IMR-90 (cell line): ENCODE results near the gene NAA35. TPM values are rescaled to one million over a fixed set of nuclear protein-coding genes. Genes with fewer than 3 reads are reported as not detected.

Source experiments
- ATAC-seq: fragments of 200-7000 bp; cut with Tn5 transposase; 2 replicates; pipeline ENCODE4 v1.9.1; 2020; ENCODE audit warnings: low read depth, mild to moderate bottlenecking, moderate library complexity
- BruUV-seq: library from RNA; stranded (reverse); fragments of 400-500 nt; replicated peaks from 2 replicates; lab custom pipeline; 2021; lab: Mats Ljungman, UMichigan
- CTCF ChIA-PET: fragments of 300-600 bp; formaldehyde crosslinking; extraction: SDS; loops from one replicate; lab custom pipeline; 2021; ENCODE audit warnings: antibody characterized with exemption; lab: Yijun Ruan, JAX
- POLR2A ChIA-PET: fragments of 300-600 bp; sonication (Branson Sonifier 250); formaldehyde crosslinking; loops from one replicate; lab custom pipeline; 2022; ENCODE audit warnings: antibody characterized with exemption; ENCODE audit not compliant: unreplicated experiment; lab: Charles Lee
- DNase-seq: peaks from one replicate; pipeline ENCODE4 v3.0.0; 2013
- H2AFZ ChIP-seq: replicated peaks from 2 replicates; pipeline ENCODE3; 2013; ENCODE audit warnings: low read length, mild to moderate bottlenecking; ENCODE audit not compliant: poor library complexity
- H2AK5ac ChIP-seq: 2 replicates; pipeline ENCODE4 v1.6.1; 2013; ENCODE audit warnings: low read depth, low read length, inconsistent platforms
- H2AK9ac ChIP-seq: replicated peaks from 2 replicates; pipeline ENCODE3; 2013; ENCODE audit warnings: mild to moderate bottlenecking, low read depth, low read length, moderate library complexity; ENCODE audit not compliant: poor library complexity
- H2BK120ac ChIP-seq: 2 replicates; pipeline ENCODE4 v1.6.1; 2013; ENCODE audit warnings: low read depth, low read length, inconsistent platforms
- H2BK15ac ChIP-seq: 3 replicates; pipeline ENCODE4 v1.6.1; 2013; ENCODE audit warnings: low read depth, low read length, inconsistent platforms
- H2BK20ac ChIP-seq: 2 replicates; pipeline ENCODE4 v1.6.1; 2013; ENCODE audit warnings: low read depth, mild to moderate bottlenecking, inconsistent platforms, low read length, moderate library complexity
- H2BK5ac ChIP-seq: 2 replicates; pipeline ENCODE4 v1.6.1; 2013; ENCODE audit warnings: mild to moderate bottlenecking, low read depth, low read length, inconsistent platforms; ENCODE audit not compliant: poor library complexity, severe bottlenecking
- H3K14ac ChIP-seq: replicated peaks from 2 replicates; pipeline ENCODE4 v1.6.1; 2013; ENCODE audit warnings: low read depth, low read length, inconsistent platforms
- H3K18ac ChIP-seq: 2 replicates; pipeline ENCODE4 v1.6.1; 2013; ENCODE audit warnings: low read depth, low read length, control low read depth
- H3K23ac ChIP-seq: 2 replicates; pipeline ENCODE4 v1.6.1; 2013; ENCODE audit warnings: low read depth, low read length, inconsistent platforms
- H3K27ac ChIP-seq: 2 replicates; pipeline ENCODE4 v1.5.1; 2013; ENCODE audit warnings: mild to moderate bottlenecking, control low read depth, low read length; ENCODE audit not compliant: insufficient read depth
- H3K27me3 ChIP-seq: 2 replicates; pipeline ENCODE4 v1.6.1; 2013; ENCODE audit warnings: low read length; ENCODE audit not compliant: control insufficient read depth, insufficient read depth
- H3K36me3 ChIP-seq: 2 replicates; pipeline ENCODE4 v1.6.1; 2013; ENCODE audit warnings: low read length, mixed read lengths; ENCODE audit not compliant: control insufficient read depth, insufficient read depth
- H3K4ac ChIP-seq: 2 replicates; pipeline ENCODE4 v1.6.1; 2013; ENCODE audit warnings: low read depth, low read length, inconsistent platforms
- H3K4me1 ChIP-seq: 2 replicates; pipeline ENCODE4 v1.6.1; 2013; ENCODE audit warnings: low read length, mixed read lengths; ENCODE audit not compliant: control insufficient read depth, insufficient read depth
- H3K4me2 ChIP-seq: 2 replicates; pipeline ENCODE4 v1.6.1; 2013; ENCODE audit warnings: low read depth, mild to moderate bottlenecking, control low read depth, low read length, moderate library complexity
- H3K4me3 ChIP-seq: 2 replicates; pipeline ENCODE4 v1.5.1; 2013; ENCODE audit warnings: low read depth, mild to moderate bottlenecking, control low read depth, low read length, moderate library complexity; ENCODE audit not compliant: insufficient read depth
- H3K56ac ChIP-seq: 2 replicates; pipeline ENCODE4 v1.6.1; 2013; ENCODE audit warnings: low read length, inconsistent platforms; ENCODE audit not compliant: insufficient read depth; ENCODE audit errors: extremely low read depth
- H3K79me1 ChIP-seq, 2 experiments: 2 replicates each; pipeline ENCODE4 v1.6.1; 2013; ENCODE audit warnings: low read length in 2 of 2, inconsistent platforms in 1 of 2, low read depth in 1 of 2
- H3K9ac ChIP-seq: 2 replicates; pipeline ENCODE4 v1.6.1; 2013; ENCODE audit warnings: low read depth, low read length, control low read depth
- H3K9me1 ChIP-seq: 2 replicates; pipeline ENCODE4 v1.6.1; 2013; ENCODE audit warnings: low read length, inconsistent platforms; ENCODE audit not compliant: insufficient read depth
- H3K9me3 ChIP-seq: 2 replicates; pipeline ENCODE4 v1.6.1; 2013; ENCODE audit warnings: low read length; ENCODE audit not compliant: control insufficient read depth, insufficient read depth
- H4K20me1 ChIP-seq: 2 replicates; pipeline ENCODE4 v1.6.1; 2013; ENCODE audit warnings: low read length, inconsistent platforms; ENCODE audit not compliant: insufficient read depth
- H4K5ac ChIP-seq: 2 replicates; pipeline ENCODE4 v1.6.1; 2013; ENCODE audit warnings: mild to moderate bottlenecking, low read depth, low read length, control low read depth
- H4K8ac ChIP-seq, 2 experiments: 2 replicates each; pipeline ENCODE4 v1.6.1; 2013; ENCODE audit warnings: low read depth in 2 of 2, low read length in 2 of 2, control low read depth in 1 of 2, inconsistent platforms in 1 of 2
- H4K91ac ChIP-seq: 2 replicates; pipeline ENCODE4 v1.6.1; 2013; ENCODE audit warnings: low read depth, low read length, inconsistent platforms; ENCODE audit not compliant: insufficient read depth
- FOS ChIP-seq: fragments of 150-350 bp; IDR thresholded peaks from 2 replicates; pipeline ENCODE4 v1.6.1; 2016; ENCODE audit warnings: low read depth, low read length
- MAZ ChIP-seq: IDR thresholded peaks from 2 replicates; pipeline ENCODE4 v1.6.1; 2012; ENCODE audit warnings: low read depth, mild to moderate bottlenecking, low read length, improper control_type of control experiment, moderate library complexity, borderline replicate concordance
- RAD21 ChIP-seq: IDR thresholded peaks from 2 replicates; pipeline ENCODE4 v1.6.1; 2012; ENCODE audit warnings: low read length, improper control_type of control experiment
- RFX5 ChIP-seq: IDR thresholded peaks from 2 replicates; pipeline ENCODE4 v1.8.0; 2012; ENCODE audit warnings: low read depth, mild to moderate bottlenecking, low read length, moderate library complexity
- WGBS, 2 experiments: methylation state at CpG; one replicate each; pipeline versions ENCODE4 v1.1.5 to v1.1.7; 2013; ENCODE audit warnings: missing lambda C conversion rate in 2 of 2; ENCODE audit not compliant: insufficient read length in 1 of 2; ENCODE audit errors: extremely low coverage in 2 of 2; 5-methylcytosine and 5-hydroxymethylcytosine counted together
- dilution Hi-C: fragments of 300-500 bp; cut with HindIII; formaldehyde crosslinking; loops from one replicate; pipeline ENCODE4 v1.14.3; 2018; ENCODE audit warnings: low sequenced_read_pairs; ENCODE audit not compliant: unreplicated experiment
- in situ Hi-C: fragments of 300-500 bp; cut with MboI; formaldehyde crosslinking; loops from 3 replicates; pipeline ENCODE4 v1.14.3; 2019; ENCODE audit warnings: low sequenced_read_pairs, inconsistent platforms, mixed read lengths
- intact Hi-C: fragments of 100-400 bp; cut with micrococcal nuclease; formaldehyde crosslinking; loops from 2 replicates; pipeline ENCODE4 v1.10.0; 2022
- polyA plus RNA-seq, 3 experiments: library from polyadenylated mRNA; depleted of rRNA; stranded (reverse); fragments of >200 nt; gene quantifications; 2 replicates each; pipeline ENCODE4 v1.2.3, GENCODE V29; 2012; ENCODE audit warnings: low replicate concordance in 1 of 3
- total RNA-seq: library from RNA; depleted of rRNA; stranded (reverse); fragments of >200 nt; gene quantifications from 2 replicates; pipeline ENCODE4 v1.2.3, GENCODE V29; 2012

Gene NAA35
- total and polyA plus RNA-seq, 2 of the 4 experiments (the other 2 are of a cell fraction) = 13.1 to 16.5 TPM

- Histone ChIP-seq H3K23ac (peak overlapping the region; percentile 43; the same call in 1 of the 2 replicates), H3K9me3 (no peaks in the 10 kb centered on the region; the same call in 1 of the 2 replicates), H3K27me3 (no peaks in the 10 kb centered on the region), H3K27ac (no peak overlapping the region), H3K36me3 (peaks cover 7% of the 10 kb centered on the region; the same call in 1 of the 2 replicates), H3K4me2 (no peak overlapping the region), H3K4me3 (no peak overlapping the region), H2AK5ac (no peak overlapping the region), H4K91ac (no peak overlapping the region), H3K9me1 (0 out of 2 replicates have a peak, but pooled peaks cover 2% of the 10 kb centered on the region), H2BK5ac (no peak overlapping the region), H2BK20ac (no peak overlapping the region), H3K14ac (no peak overlapping the region), H2AFZ (no peak overlapping the region), H3K18ac (no peak overlapping the region), H3K4ac (no peak overlapping the region), H4K5ac (no peak overlapping the region), H3K56ac (no peak overlapping the region; the same call in 1 of the 2 replicates), H4K20me1 (peaks cover 4% of the 10 kb centered on the region; the same call in 1 of the 2 replicates), H3K4me1 (no peaks in the 10 kb centered on the region), H3K9ac (no peak overlapping the region), H2BK120ac (no peak overlapping the region), H2AK9ac (no peak overlapping the region), H4K8ac (no peak overlapping the region), H3K79me1 (peaks cover 26 to 38% of the 10 kb centered on the region in 2 experiments), H2BK15ac (no peak overlapping the region)
- DNase-seq (no peak), ATAC-seq (no peak)
- dilution Hi-C loops = no loop called here
- no peak for TF ChIP-seq RAD21
- TF ChIP-seq MAZ = no peak
- no peak for TF ChIP-seq FOS
- no peak for TF ChIP-seq RFX5
- intact Hi-C loops = loop anchor here (5.0 kb wide), 1 partner anchor 339 kb away; the partner anchor contains the start of gene ISCA1
- ChIA-PET POLR2A (no interaction called here), CTCF (no interaction called here)
- WGBS, 2 experiments = 80% methylated on average over 1 of the region's 3 CpGs; no CpG with 5 or more reads in 1 of the 2 experiments
- BruUV-seq = TSS peak; percentile 28
- in situ Hi-C loops = no loop called here
Measured at GRCh38 chr9:85942913-85943709, 2.2 kb downstream of the NAA35 start.
